Medulla oblongata (tissue), 1 donor: ENCODE results near the gene ABHD13.
A peak's percentile ranks its signal among the peaks of the same experiment; 100 is the strongest.
"Not testable (repeated sequence)": the region's sequence is repeated elsewhere in the genome, so short reads cannot be mapped to it uniquely, and the experiment has no call there.

Experiments used
- DNase-seq: peaks from one replicate; pipeline ENCODE4 v3.0.0-alpha.2; 2015; ENCODE audit errors: extremely low spot score

Gene ABHD13

DNA sequence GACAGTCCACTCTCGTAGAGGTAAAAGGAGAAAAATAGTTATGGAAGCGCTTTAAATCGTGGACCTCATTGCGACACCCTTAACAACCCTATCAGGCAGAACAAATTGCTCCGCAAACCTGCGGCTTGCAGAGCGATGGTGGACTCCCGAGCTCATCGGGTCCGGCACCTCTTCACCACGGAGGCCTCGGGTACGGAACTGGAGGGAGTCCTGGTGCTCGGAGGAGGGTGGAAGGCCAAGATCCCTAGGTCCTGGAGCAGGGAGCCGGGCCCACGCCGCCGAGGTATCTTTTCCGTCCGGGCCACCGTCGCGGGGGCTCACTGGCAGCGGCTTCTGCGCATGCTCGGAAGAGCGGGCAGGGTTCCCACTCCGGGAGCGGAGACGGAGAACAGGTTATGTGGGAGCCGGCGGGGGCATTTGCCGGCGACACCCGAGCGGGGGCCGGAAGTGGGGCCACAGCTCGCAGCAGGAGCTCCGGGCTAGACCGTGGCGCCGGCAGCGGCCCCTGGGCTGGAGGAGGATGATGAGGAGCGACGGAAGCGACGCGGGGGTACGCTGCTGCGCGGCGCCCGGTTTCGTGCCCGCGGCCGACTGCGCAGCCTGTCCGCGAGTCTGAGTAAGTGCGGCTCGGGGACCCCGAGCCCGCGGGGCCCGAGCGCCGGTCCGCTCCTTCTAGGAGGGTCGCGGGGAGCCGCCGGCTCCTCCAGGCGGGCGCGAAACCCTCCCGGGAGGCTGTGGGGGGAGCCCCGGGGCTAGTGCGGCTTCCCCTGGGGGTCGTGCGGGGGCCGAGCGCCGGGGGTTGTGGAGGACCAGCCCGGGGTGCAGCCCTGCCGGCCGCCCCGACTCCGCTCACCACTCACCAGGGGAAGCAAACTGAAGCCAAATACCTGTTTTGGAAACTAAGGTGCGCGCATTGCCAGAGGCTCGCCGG, at the start of gene ABHD13:
Gene ABHD13 (plus strand): TSS at position 349 of the 931 bp plus-strand sequence. CDS start 10,827 bp downstream, outside the sequence.
- DNase-seq, result peak; percentile 90

DNA sequence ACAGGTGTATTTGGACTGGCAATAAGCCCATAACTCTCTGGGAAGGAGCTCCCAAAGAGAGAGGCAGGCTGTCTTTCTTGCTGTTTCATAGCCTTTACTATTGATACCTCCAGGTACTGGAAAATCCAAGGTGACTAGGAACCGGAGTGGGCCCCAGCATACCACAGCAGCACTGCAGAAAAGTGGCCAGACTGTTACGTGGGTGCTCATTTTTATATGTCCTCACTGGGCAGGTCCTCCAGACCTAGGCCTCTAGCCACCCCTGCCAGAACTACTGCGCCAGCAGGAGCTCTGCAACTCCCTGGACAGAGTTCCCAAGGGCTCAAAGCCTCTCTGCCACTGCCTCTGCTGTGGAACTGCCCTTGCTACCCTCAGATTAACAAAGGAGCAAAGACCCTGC, 49.3 kb upstream of the ABHD13 start:
- no peak for DNase-seq

DNA sequence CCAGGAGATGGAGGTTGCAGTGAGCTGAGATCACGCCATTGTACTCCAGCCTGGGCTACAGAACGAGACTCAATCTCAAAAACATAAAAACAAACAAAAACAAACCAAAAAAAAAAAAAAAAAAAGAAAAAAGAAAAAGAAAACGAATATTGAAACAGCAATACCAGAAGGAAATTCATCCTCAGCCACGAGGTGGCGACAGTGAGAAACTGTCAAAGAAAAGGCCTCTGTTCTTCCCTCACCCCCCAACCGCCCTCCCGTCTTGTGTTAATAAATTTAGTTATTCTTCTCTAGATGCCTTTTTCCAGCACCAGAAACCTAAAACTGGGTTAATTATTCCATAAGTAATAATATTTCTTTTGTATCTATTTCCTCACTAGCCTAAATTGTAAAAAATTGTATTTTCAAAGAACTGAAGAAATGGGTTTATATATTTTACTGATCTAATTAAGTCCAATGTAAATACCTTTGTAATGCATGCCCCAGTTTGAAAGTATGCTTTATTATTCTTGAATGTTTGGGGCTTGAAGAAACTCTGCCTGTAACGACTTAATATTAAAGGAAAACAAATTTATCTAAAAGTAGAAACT, 41.4 kb upstream of the ABHD13 start:
- DNase-seq, result peak; percentile 28

DNA sequence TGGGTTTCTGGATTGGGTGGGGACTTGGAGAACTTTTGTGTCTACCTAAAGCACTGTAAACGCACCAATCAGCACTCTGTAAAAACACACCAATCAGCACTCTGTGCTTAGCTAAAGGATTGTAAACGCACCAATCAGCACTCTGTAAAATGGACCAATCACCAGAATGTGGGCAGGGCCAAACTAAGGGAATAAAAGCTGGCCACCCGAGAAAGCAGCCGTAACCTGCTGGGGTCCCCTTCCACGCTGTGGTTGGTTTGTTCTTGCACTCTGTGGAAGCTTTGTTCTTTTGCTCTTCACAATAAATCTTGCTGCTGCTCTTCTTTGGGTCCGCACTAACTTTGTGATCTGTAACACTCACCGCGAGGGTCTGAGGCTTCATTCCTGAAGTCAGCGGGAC, 40.1 kb upstream of the ABHD13 start:
- DNase-seq, result no peak

DNA sequence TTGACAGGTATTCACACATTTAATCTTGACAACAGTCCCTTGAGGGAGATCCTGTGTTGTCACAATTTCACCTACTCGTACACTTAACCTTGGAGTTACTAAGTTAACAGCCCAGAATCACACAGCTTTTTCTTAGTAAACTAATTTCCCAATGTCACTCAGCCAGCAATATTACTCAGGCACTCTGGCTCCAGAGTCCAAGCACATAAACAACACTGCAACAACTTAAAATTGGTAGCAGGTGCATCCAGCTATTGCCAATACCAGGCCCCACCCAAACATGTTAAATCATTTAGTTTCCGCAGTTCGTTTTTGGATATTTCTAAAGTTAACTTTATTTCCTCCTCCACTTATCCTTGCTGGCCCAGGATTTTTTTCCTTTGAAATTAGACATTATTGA, 35.5 kb upstream of the ABHD13 start:
- no peak for DNase-seq

DNA sequence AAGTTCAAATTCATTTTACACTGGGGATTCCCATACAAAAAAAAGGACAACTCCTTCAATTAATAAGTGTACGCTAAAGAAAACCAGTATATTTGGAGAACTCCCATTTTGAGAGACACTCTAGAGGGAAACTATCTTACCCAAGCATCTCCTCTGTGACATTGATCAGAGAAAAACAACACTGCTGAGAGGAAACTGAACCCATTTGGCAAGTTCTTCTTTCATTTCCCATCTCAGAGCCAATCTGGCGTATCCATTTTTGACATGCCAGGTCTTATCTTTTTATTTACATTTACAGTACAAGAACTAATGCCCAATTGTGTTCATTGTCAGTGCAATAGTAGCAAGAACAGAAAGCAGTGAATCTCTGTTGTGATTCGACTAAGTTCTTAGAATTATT, 33.0 kb upstream of the ABHD13 start:
- DNase-seq, result no peak

DNA sequence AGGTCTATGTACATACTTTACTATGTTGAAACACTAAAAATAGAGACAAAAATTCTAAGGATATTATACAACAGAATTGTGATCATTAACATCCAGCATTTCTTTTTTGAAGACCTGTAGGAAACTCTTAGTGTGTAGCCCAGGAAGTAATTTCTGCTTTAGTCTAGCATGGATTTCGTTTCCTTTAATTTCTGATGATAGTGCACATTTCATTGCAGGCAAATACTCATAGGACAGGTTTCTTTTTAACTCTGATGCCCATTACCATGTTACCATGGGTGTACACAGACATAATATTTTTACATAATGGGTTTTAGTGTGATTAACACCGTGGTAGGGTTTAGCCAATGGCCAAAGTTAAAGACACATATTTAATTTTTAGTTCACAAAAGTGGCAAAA, 29.9 kb upstream of the ABHD13 start:
- no peak for DNase-seq

DNA sequence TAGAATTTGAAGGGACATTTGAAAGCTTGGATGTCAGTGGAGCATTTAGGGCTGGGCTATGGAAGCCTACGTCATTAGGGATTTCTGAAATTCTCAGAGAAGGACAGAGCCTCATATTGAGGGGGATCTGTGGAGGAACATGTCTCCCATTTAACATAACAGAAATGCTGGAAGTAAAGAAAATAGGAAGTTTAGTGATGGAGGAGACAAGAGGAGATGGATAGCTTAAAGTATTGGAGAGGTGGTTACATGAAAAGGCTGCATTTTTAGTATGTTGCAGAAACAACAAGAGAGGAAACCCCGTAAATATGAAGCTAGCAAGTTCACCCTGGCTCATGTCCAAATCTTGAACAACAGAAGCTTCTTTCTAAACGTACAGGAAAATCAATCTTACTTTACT, 27.3 kb upstream of the ABHD13 start:
- DNase-seq, result no peak

DNA sequence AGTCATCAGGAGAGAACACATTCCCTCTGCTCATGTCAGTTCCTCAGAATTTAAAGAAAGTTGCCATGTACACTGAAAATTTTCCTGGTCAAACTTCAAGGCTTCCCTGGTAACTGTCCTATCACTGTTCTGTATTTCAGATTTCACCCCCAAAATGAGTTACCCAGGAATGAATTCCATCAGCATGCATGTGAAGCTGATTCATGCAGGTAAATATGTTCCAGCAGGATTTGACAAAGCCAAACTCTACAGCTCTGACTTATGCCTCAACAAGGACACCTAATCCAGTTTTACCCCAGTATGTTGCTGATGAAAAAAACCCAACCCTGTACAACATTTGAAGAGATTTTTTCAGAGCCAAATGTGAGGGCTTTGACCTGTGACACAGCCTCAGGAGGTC, 24.4 kb upstream of the ABHD13 start:
- DNase-seq, result no peak

DNA sequence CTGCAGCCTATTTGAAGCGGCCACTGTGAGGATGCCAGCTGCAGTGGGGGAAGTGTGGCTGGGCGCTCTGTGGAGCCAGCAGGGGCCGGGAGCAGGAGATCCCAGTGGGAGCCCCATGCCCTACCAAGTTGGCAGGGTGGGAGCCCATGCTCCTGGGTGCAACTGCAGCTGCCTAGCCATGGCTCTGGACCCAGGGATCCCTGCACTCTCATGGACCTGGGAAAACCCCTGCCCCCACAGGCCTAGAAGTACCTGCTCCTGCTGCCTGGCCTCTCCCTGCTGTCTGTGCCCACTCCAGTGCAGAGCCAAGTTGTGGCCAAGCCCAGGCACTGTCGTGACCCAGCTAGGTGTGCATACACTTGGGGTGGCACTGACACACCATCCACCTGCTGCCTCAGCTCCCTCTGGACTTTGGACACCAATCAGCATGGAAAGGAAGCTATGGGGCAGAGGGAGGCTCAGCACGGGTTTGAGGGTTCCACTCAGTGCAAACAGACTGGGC, 23.7 kb upstream of the ABHD13 start:
- no peak for DNase-seq

DNA sequence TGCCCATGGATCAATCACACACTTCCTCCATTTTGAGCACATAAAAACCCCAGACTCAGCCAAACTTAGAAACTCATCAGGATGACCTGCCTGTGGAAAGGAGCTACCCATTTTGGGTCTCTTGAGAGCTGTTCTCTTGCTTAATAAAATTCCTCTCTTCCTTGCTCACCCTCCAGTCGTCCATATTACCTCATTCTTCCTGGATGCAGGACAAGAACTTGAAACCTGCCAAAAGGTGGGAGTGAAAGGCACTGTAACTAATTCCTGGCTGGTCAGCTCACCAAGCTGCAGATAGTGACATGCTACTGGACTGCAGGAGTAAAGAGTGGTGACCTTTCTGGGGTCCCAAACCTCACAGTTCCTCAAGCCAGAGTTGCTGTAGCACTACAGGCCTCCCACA, 23.0 kb upstream of the ABHD13 start:
- no peak for DNase-seq

DNA sequence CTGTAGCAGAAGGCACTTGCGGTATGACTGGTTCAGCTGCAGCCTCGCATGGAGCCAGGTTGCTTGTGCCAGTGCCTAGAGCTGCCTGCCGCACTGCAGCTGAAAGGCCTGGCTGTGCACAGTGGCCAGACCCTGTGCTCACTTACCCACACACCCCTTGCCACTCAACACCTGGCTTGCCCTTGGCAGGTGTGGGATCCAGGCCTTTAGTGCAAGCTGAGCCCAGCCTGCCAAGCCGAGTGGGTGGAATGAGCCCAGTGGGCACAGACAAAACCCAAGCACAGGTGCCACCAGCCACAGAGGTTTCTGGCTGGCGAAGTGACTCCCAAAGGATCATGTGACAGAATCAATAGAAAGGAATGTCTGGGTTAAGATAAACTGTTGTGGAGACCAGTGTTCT, 22.3 kb upstream of the ABHD13 start:
- DNase-seq, result no peak

DNA sequence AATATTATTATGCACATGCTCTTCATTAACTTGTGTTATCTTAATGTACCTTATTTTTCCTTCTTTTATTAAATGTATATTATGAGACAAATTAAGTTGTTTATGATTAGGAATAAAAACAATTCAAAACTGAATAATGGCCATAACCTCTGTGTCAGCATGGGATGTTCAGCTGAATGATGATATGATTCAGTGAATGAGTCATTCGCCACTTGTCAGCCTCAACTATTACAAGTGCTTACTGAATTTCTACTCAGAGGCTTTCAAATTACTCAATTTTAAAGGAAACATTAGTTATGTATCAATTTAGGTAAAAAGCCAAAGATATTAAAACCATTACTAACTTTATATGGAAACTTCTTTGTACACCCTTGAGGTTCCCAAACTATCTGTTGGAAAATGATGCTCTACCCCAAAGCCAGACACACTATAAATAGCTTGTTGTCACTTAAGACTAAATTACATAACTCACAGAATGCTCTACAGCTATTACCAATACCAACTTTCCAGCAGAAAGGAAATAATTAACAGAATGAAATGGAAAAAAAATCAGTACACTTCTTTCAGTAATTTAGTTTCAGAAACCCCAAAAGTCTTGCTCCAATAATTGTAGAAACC, 17.3 kb upstream of the ABHD13 start:
- DNase-seq, result no peak

DNA sequence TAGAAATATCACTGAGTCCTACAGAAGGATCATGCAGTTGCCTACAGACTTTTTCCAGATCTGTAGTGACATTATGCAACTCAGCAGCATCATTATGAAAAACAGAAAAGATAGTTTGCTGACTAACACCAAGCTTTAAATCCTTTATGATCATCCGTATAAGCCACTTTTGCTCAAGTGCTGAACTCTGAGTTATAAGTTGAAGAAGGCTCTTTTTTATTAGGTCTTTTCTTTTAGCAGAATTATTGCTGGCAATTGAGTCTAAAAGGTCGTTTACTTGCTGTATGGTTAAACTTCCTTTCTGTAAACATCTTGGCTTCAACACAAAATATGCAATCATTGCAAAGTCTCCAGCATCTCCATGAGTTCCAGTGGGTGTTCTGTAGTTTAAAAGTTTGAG, 7.6 kb upstream of the ABHD13 start:
- DNase-seq, result no peak

DNA sequence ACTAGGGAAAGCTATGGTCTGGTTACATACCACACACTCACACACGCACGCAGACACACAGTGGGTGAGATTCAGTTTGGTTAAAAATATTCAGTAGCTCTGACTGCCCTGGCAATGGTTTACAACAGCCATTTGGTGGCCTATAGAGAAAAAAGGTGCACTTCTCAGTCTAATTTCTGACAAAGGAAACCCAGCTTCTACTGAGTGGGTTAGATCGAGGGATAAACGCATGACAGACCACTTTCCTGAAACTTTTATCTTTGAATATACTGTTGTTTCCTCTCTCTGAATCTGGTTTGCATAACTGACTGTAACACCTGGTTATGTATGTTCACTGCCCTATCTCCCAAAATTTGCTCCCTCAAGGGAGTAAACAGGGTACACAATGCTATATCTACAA, 5.3 kb upstream of the ABHD13 start:
- DNase-seq, result no peak

DNA sequence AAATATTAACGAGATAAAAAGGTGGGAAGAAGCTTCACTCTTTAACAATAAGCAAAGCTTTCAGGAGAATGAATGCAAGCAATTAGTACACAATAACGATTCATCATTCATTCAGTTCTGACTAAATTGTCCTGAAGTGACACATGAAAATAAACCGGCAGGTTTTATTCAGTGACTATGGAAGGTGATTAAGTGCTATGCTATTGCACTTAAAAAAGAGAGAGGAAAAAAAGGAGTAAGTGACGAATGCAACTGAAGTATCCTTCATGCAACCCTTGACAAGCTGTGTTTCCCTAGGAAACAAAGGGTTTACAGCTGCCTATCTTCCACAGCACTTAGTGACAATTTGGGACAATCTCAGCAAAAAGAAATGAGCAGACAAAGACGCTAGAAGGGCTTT, 4.2 kb upstream of the ABHD13 start:
- DNase-seq, result no peak

DNA sequence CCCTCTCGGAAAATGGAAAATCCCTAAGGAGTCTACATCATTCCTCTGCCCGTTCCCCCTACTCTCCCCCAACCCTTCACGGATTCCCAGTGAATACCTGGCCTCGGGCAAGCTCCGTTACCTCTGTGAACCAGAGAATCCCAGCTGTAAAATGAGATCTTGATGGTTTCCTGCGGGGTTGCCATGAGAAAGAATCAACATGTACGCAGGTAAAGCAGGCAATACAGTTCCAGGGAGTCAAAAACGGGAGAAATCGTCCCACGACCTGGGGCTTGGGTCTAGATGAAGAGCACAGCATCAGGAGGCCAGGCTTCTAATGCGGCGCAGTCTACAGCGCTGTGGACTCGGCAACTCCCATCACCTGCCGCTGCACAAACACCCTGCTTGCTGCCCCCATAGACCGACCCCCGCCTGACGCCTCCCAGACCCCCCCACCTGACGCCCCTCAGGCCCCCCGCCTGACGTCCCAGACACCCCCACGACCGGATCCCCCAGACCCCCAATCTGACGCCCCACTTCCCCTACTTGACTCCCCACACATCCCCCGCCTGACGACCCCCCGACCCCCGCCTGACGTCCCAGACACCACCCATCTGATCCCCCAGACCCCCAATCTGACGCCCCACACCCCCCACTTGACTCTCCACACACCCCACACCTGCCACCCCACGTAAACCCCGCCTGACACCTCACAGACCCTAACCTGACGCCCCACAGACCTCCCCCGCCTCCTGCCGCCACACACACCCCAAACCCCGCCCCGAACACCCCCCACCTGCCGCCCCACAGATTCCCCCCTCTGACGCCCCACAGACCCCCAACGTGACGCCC, 3.5 kb upstream of the ABHD13 start:
- no peak for DNase-seq

DNA sequence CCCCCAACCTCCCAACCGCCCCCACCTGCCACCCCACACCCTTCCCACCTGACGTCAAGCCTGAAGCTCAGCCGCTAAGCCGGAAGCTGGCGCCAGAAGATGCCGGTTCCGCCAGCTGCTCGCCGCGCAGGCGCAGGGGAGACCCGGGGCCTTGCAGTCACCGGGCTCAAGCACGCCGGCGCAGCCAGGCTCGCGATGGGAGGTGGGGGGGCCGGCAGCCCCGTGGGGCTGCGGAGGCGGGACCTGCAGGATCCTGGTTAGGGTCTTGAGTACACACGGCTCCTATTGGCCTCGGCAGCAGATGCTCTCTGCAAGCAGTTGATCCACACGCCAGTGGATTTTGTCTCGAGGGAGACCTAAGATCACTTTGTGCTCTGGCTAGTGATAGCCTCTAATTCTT, 2.8 kb upstream of the ABHD13 start, which contains the start of gene LIG4:
Gene LIG4 (minus strand): TSS at position 101 of the 400 bp plus-strand sequence. CDS start 4,268 bp downstream, outside the sequence.
- DNase-seq, result peak; percentile 95

DNA sequence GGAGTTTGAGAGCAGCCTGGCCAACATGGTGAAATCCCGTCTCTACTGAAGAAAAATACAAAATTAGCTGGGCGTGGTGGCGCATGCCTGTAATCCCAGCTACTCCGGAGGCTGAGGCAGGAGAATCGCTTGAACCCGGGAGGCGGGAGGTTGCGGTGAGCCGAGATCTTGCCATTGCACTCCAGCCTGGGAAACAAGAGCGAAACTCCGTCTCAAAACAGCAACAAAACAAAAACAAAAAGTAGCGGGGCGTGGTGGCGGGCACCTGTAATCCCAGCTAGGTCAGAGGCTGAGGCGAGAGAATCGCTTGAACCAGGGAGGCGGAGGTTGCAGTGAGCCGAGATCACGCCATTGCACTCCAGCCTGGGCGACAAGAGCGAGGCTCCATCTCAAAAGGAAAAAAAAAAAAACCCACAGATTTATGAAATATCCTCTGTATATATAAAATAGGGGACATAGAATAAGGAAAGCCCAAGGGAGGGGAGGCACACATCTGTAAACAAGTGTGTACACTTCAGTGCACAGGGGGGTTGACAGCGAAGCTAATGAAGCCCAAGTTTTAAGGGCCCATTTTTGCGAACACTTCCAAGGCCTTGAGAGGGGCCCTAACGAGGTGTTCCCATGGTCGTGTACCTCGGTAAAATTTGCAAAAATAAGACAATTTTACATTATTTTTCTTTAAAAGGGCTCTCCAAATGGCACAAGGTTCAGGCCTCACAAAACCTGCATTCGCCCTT, 717 bp upstream of the ABHD13 start:
- not testable (repeated sequence) for DNase-seq

DNA sequence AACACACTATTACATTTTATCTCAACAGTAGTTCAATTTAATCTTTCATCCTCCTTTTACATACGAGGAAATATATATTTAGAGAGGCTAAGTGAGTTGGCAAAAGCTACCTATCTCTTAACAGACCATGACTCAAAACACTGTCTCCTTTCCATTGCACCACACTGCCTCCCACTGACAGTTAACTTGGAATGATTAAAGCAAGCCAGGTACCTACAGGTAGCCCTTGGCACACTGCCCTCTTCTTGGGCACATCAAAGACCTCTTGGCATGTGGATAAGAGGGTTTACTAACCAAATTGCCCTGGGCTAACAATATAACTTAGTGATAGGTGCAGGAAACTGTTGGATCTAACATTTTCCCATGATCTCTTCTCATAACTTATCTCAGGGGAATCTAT, 1.8 kb downstream of the ABHD13 start:
- DNase-seq, result no peak
